ENCODE data around the gene LGALS3BP. TPM values are rescaled to one million over a fixed set of nuclear protein-coding genes. Genes with fewer than 3 reads are reported as not detected.

LGALS3BP gene
- total and polyA plus RNA-seq, 5 experiments from 2014 or later = 50.5 to 90.6 (median 54.4) TPM

- ATAC-seq (no peak), DNase-seq (no peak)
- H3K4me3 Mint-ChIP-seq = no peak overlapping the region
- H3K4me1 Mint-ChIP-seq = peaks cover 3 to 13% (median 6%) of the 10 kb centered on the region in 4 donors
- peaks cover 0 to 59% (median 9%) of the 10 kb centered on the region in 3 donors for H3K36me3 Mint-ChIP-seq
- H3K9me3 Mint-ChIP-seq = no peaks in the 10 kb centered on the region
- no peaks in the 10 kb centered on the region for H3K27me3 Mint-ChIP-seq
- H3K27ac Mint-ChIP-seq = peak overlapping the region in 1 of 10 donors; percentile 34
- POLR2A ChIA-PET = no interaction called here
Observed at GRCh38 chr17:78993981-78994671, 14.4 kb upstream of the LGALS3BP start.

DNA sequence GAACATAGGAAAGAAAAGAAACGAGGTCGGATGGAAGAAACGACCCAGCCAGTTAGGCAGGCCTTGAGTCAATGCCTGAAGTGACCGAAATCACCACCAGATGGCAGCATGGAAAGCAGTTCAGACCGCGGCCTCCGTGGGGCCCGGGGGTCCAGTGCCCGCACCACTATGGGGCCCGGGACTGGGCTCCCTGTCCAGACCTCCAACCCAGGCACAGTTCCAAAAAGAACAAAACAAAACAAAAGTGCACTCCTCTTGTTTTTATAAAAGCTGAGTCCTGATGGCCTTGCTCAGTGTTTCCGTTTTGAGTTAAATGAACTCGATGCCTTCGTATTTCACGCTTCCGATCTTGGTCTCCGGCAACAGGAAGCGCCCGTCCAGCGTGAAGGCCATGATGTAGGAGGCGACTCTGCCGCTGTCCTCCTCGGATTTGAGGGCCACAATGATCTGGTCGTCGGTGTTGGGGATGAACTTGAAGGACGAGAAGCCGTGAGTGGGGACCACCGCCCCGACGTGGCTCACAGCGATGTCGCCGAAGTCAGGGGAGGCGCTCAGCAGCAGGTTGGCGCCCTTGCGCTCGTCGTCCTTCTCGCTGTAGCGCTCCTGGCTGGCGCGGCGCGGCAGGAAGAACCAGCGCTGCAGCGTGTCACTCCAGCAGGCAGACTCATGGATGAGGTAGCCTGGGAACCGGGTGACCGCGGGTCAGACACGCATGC lies 13.7 kb upstream of the LGALS3BP start:
- Mint-ChIP-seq H3K27me3 (no peaks in the 10 kb centered on the region), H3K9me3 (no peaks in the 10 kb centered on the region), H3K4me1 (peaks cover 3 to 13% (median 6%) of the 10 kb centered on the region in 4 donors), H3K27ac (peak overlapping the region in 6 of 10 donors; percentile 7 to 74 (median 67)), H3K36me3 (peaks cover 0 to 57% (median 9%) of the 10 kb centered on the region in 3 donors), H3K4me3 (no peak overlapping the region)
- peak in 9 of 10 donors; percentile 23 to 73 (median 47) for DNase-seq
- peak; percentile 73 to 82 for ATAC-seq
- POLR2A ChIA-PET = no interaction called here

- H3K4me3 Mint-ChIP-seq = no peak overlapping the region
- DNase-seq (no peak), ATAC-seq (peak; percentile 8 to 11)
- no peaks in the 10 kb centered on the region for H3K9me3 Mint-ChIP-seq
- H3K27ac Mint-ChIP-seq = peak overlapping the region in 6 of 10 donors; percentile 7 to 74 (median 67)
- peaks cover 3 to 13% (median 6%) of the 10 kb centered on the region in 4 donors for H3K4me1 Mint-ChIP-seq
- no peaks in the 10 kb centered on the region for H3K27me3 Mint-ChIP-seq
- peaks cover 0 to 51% (median 9%) of the 10 kb centered on the region in 3 donors for H3K36me3 Mint-ChIP-seq
- POLR2A ChIA-PET = no interaction called here
Observed at GRCh38 chr17:78992542-78993212, 13.0 kb upstream of the LGALS3BP start.

DNA sequence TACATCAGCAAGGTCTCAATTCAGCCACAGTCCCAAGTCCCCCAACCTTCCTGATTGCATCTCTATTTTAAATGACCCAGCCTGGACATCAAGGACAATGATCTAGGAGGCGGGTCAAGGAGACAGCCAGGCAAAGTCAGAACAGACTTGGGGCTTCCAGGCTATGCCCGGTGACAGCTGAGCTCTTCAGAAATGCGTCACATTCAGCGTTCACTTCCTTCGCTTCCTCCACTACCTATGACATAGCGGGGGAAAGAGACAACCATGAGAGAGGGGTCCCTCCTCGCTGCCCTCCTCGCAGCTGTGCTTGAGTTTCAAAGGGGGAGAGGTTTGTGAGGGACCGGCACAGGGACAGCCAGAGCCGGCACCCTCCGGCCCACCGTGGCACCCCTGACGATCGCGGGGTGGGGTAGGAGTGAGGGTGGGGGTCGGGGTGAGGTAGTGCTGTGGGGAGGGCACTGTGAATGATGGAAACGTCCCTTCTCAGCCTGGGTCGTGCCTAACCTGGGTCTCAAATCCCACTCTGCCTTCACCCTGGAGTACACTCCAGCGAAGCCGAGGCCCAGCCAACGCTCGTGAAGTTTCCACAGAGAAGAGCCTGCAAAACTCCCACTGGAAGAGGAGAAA lies 12.3 kb upstream of the LGALS3BP start:
- H3K36me3 Mint-ChIP-seq = peaks cover 0 to 47% (median 9%) of the 10 kb centered on the region in 3 donors
- POLR2A ChIA-PET = no interaction called here

GRCh38 chr17:78991017-78991738 lies 11.5 kb upstream of the LGALS3BP start:
- no peaks in the 10 kb centered on the region for H3K9me3 Mint-ChIP-seq
- H3K27ac Mint-ChIP-seq = no peak overlapping the region
- peaks cover 12 to 19% (median 15%) of the 10 kb centered on the region in 4 donors for H3K4me1 Mint-ChIP-seq
- POLR2A ChIA-PET = no interaction called here
- peaks cover 0 to 41% (median 9%) of the 10 kb centered on the region in 3 donors for H3K36me3 Mint-ChIP-seq
- H3K27me3 Mint-ChIP-seq = no peaks in the 10 kb centered on the region
- H3K4me3 Mint-ChIP-seq = no peak overlapping the region
- ATAC-seq (no peak), DNase-seq (no peak)

More for the DNA sequence above, 12.3 kb upstream of the LGALS3BP start:
- no peaks in the 10 kb centered on the region for H3K27me3 Mint-ChIP-seq
- no peak overlapping the region for H3K27ac Mint-ChIP-seq
- H3K4me1 Mint-ChIP-seq = peaks cover 4 to 14% (median 7%) of the 10 kb centered on the region in 4 donors
- H3K9me3 Mint-ChIP-seq = no peaks in the 10 kb centered on the region
- DNase-seq (no peak), ATAC-seq (no peak)
- no peak overlapping the region for H3K4me3 Mint-ChIP-seq

GRCh38 chr17:78990349-78991016 lies 10.8 kb upstream of the LGALS3BP start:
- no peak for DNase-seq
- Mint-ChIP-seq H3K27me3 (no peaks in the 10 kb centered on the region), H3K4me1 (peaks cover 12 to 24% (median 20%) of the 10 kb centered on the region in 4 donors), H3K4me3 (no peak overlapping the region), H3K27ac (no peak overlapping the region), H3K36me3 (peaks cover 0 to 35% (median 5%) of the 10 kb centered on the region in 3 donors), H3K9me3 (no peaks in the 10 kb centered on the region)
- POLR2A ChIA-PET = no interaction called here
- ATAC-seq = no peak

DNA sequence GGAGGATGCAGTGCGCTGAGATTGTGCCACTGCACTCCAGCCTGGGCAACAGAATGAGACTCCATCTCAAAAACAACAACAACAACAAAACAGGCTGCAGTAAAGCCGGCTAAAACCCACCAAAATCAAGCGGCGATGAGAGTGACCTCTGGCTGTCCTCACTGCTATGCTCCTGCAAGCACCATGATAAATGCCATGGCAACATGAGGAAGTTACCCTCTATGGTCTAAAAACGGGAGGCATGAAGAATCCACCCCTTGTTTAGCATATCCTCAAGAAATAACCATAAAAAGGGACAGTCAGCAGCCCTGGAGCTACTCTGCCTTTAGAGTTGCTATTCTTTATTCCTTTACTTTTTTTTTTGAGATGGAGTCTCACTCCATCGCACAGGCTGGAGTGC lies 8.4 kb upstream of the LGALS3BP start:
- DNase-seq = no peak
- no peak for ATAC-seq
- peaks cover 0 to 24% (median 2%) of the 10 kb centered on the region in 3 donors for H3K36me3 Mint-ChIP-seq
- H3K27ac Mint-ChIP-seq = no peak overlapping the region
- H3K4me1 Mint-ChIP-seq = peaks cover 11 to 21% (median 18%) of the 10 kb centered on the region in 4 donors
- no peaks in the 10 kb centered on the region for H3K9me3 Mint-ChIP-seq
- H3K27me3 Mint-ChIP-seq = no peaks in the 10 kb centered on the region
- POLR2A ChIA-PET = interaction anchor here (1.4 kb wide), 1 partner anchor 22 kb away, joined by 4 read pairs; the partner anchor contains the start of gene CANT1
- peak overlapping the region in 1 of 10 donors; percentile 14 for H3K4me3 Mint-ChIP-seq

GRCh38 chr17:78986649-78987328 lies 7.1 kb upstream of the LGALS3BP start:
- H3K4me1 Mint-ChIP-seq = peaks cover 8 to 15% (median 15%) of the 10 kb centered on the region in 4 donors
- H3K36me3 Mint-ChIP-seq = peaks cover 0 to 15% (median 0%) of the 10 kb centered on the region in 3 donors
- no peak for DNase-seq
- peak; percentile 42 to 58 for ATAC-seq
- H3K27me3 Mint-ChIP-seq = no peaks in the 10 kb centered on the region
- H3K9me3 Mint-ChIP-seq = no peaks in the 10 kb centered on the region
- POLR2A ChIA-PET = interaction anchor here (0.7 to 0.9 kb wide), 2 partner anchors 10 to 15 kb away, joined by 3 read pairs; no protein-coding TSS in a partner anchor
- peak overlapping the region in 3 of 10 donors; percentile 30 to 53 (median 48) for H3K27ac Mint-ChIP-seq
- H3K4me3 Mint-ChIP-seq = peak overlapping the region; percentile 54 to 84 (median 70)

DNA sequence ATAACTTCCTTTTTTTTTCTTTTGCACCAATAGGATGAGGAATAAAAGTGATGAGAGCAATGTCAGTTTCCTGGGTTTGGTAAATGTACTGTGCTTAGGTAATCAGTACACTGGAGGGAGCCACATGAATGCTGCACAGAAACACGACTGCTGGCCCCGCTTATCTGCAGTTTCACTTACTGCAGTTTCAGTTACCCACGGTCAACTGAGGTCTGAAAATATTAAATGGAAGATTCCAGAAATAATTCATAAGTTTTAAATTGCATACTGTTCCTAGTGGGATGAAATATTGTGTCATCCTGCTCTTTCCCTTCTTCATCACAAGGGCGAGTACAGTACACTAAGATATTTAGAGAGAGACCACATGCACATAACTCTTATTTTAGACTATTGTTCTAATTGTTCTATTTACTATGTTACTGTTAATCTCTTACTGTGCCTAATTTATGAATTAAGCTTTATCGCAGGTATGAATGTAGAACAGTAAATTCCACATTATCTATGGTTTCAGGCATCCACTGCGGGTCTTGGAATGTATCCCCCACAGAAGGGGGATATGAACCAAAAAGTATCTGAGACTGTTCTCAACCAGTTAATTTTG lies 6.4 kb upstream of the LGALS3BP start:
- H3K9me3 Mint-ChIP-seq = no peaks in the 10 kb centered on the region
- POLR2A ChIA-PET = interaction anchor here (0.9 kb wide), 1 partner anchor 16 kb away, joined by 3 read pairs; no protein-coding TSS in a partner anchor
- no peaks in the 10 kb centered on the region for H3K27me3 Mint-ChIP-seq
- peak overlapping the region in 2 of 10 donors; percentile 40 to 53 for H3K27ac Mint-ChIP-seq
- ATAC-seq (peak; percentile 77 to 89), DNase-seq (peak in 3 of 10 donors; percentile 25 to 39 (median 26))
- H3K4me1 Mint-ChIP-seq = peaks cover 8 to 15% (median 15%) of the 10 kb centered on the region in 4 donors
- H3K36me3 Mint-ChIP-seq = peaks cover 0 to 10% (median 0%) of the 10 kb centered on the region in 3 donors
- H3K4me3 Mint-ChIP-seq = peak overlapping the region; percentile 54 to 84 (median 70)

GRCh38 chr17:78985395-78985794 lies 5.7 kb upstream of the LGALS3BP start:
- Mint-ChIP-seq H3K27me3 (no peaks in the 10 kb centered on the region), H3K27ac (no peak overlapping the region), H3K4me3 (no peak overlapping the region), H3K9me3 (no peaks in the 10 kb centered on the region), H3K4me1 (peaks cover 6 to 16% (median 15%) of the 10 kb centered on the region in 4 donors), H3K36me3 (peaks cover 0 to 4% (median 0%) of the 10 kb centered on the region in 3 donors)
- no peak for DNase-seq
- no peak for ATAC-seq
- POLR2A ChIA-PET = no interaction called here
